NCI-H2171 (cell line): ENCODE measurements around the gene PTK6.

Source experiments
- DNase-seq: peaks from one replicate; lab custom pipeline; 2025; lab: John Stamatoyannopoulos, UW

Gene PTK6

DNA sequence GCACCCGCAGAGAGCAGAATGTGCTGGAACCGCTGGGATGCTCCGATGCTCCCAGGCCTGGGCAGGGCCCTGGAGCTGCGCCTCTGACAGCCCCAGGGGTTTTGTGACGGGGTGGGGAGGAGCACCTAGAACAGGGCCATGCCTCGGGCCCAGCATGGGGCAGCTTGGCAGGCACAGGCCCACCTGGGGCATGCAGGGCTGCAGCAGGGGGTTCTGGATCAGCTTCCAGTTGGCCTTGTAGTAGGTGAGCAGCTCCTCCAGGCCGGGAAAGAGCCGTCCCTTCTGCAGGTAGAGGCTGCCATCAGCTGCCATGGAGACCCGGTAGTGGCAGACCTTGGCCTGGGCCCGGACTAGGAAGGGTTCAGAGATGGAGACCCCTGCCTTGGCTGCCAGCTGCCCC is 6.0 kb upstream of the PTK6 start:
- DNase-seq: no peak

DNA sequence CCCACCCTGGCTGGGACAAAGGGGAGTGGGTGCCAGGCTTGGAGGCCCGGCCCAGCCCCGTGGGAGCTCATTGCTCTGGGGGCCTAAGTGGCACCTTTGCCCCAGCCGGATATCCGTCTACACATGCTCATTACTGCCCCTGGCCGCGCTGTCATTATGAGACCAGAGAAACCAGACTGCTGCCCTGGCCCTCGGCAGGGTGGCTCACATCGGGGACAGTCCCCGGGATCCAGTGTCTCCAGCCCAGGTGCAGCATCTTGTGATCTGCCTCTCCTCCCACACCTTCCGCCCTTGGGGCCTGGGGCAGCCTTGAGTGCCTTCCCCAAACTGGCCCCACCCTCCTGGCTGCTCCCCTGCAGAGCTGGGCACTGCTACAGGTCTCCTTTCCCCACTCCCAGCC is 5.5 kb upstream of the PTK6 start:
- DNase-seq: no peak

GRCh38 chr20:63542031-63542559 is 4.9 kb upstream of the PTK6 start:
- DNase-seq: no peak

DNA sequence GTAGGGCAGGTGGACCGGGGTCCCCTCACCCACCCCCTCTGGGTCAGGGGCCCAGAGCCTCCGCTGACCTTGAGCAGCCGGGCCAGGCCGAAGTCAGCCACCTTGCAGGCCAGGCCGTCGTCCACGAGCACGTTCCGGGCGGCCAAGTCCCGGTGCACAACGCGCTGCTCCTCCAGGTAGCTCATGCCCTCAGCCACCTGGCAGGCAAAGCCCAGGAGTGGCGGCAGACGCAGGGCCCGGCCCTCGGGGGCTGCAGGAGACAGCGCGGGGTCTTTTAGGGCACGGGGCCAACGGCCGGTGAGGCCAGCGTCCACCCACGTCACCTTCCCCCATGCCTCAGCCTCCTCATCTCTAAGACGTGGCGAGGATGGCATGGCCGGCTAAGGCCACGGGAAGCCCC is 4.2 kb upstream of the PTK6 start:
- no peak for DNase-seq

- DNase-seq: no peak
Observed at GRCh38 chr20:63540417-63541186, 3.4 kb upstream of the PTK6 start.

DNA sequence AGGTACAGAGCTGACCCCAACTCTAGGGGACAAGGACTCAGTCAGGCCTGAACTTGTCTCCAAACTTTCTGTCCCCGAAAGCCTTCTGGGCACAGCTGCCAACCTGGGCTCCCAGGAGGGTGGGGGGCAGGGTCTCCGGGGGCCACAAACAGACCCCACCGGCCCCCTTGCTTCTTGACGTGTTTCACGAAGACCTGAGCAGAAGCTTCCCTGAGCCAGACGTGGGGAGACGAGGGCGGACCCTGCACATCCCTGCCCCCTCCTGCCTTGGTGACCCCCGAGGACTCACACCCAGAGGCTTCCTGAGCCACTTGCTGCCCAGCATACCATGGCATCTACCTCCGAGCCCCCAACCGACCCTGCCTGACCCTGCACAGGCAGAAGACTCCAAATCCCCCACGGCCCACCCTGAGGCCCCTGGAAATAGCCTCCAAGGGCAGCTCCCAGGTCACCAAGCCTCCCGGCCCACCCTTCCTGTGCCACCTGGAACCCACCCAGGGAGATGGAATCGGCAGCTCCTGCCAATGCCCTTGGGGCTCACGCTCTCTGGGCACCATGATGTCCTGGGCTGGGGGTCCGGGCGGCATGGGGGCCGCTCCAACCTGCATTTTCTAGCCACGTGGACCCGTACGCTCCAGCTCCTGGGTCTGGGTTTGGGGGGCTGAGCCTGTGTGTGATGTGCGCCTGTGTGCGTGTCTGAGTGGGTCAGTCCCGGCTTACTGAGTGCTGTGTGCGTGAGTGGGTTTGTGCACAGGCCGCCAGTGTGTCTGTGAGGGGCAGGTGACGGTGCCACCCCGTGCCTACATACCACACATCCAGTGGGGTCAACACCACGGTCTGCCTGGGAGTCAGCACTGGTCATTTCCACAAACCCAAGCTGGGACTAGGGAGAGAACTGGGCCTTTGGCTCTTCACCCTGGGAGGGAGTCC is 2.5 kb upstream of the PTK6 start:
- DNase-seq: no peak

DNA sequence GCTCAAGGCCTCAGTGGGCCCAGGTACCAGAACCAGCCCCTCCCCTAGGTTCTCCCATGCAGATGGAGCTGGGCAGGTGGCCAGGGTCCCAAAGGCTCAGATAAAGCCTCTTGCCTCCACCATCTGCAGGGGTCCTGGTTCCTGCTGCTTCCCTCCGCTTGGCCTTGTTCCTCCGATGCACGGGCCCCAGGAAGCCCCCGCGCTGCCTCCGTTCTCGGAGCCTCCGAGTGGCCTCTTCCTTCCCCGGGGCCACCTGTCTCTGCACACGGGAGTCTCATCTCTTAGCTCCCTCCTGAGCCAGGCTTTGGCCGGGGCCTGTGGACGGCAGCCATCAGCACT is 1.9 kb upstream of the PTK6 start:
- no peak for DNase-seq

DNA sequence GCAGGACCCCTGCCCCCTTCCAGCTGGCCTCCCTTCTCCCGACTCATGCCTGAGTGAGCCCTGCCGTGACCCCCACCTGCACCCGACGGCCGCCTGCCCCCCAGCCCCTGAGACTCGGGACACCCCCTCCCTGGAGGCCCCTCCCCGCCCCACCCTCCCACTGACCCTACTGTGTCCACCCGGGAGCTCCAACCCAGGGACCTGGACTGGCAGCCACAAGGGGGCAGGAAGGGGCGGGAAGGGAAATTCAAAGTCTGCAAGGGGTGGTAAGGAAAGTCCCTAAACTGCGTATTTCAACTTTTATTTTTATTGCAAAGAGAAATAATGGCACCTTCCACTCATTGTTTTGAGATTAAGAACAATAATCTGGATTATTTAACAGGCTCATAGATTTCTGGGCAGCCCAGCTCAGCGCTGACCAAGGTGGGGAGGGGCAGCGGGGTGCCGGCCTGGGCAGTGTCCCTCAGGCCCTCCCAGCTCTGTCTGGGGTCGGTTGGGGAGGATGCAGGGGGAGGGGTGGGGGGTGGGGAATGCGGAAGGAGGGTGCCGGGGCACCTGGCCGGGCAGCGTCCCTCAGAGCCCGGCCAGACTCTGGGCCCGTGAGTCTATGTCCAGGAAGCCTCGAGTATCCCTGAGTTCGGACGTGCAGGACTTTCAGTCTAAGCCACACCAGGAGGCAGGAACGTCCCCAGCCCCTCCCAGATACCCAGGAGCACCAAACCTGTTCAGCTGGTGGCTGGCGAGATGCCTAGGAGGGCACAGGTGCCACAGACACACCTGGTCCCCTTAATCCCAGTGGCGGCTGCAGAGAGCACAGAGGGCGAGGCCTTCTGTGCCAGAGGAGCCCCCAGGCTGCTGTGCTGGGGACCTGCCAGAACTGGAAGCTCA is 1.3 kb upstream of the PTK6 start:
- peak; percentile 84 for DNase-seq

DNA sequence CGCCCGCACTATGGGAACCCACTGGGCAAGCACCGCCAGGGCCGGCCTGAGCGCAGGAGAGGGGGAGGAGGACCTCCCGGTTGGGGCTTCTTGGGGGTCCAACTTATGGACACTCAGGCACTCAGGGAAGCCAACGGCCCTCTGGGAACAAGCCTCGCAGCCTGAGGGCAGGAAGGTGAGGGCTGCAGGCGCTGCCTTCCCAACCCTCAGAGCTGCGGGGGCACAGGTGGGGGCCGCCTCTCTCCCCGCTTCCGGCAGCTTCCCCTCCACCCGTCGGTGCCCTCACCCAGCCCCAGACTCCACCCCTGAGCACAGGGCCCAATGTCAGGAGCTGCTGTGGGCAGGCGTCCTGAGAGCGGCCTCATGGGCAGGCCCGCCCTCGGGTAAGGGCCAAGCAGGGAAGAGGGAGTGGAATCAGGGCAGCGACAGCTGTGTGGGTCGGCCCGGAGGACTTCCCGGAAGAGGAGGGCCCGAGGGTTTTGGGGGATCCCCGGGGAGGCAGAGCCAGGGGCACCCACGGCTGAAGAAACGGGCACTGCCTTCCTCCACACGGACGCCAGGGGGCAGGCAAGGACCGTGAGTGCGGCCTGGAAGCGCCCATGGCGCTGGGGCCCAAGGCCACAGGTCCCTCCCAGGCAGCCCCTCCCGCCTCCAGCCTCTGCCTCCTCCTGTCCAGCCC is 488 bp upstream of the PTK6 start:
- peak; percentile 76 for DNase-seq

DNA sequence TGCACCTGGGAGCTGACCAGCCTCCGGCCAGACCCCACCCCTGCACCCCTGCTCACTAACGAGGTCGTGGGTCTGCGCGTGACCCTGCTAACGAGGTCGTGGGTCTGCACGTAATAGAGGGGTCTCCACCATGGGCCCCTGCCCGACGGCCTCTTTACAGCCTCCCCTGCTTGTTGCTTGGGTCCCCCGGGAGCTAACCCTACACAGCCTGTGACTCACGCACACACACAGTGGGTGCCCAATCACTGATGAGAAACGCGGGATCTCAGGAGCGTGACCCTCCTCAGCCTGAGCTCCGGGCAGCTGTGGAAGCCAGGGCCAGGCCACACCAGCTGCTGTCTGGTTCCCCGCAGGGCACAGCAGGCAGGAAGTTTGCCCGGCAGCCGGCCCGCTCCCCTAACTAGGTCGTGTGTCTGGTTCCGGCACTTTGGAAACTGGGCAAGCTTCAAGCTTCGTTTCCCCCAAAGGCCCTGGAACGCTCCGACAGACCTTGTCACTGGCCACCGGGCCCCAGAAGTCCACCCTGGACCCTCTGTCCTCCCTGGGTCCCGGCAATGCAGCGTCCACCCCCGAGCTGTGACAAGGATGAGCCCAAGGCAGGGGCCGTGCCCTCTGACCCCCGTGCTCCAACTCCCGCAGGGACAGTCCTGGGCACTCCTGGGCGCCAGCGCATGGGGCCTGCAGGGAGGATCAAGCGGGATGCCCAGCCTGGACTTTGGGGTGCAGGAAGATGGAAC is 767 bp downstream of the PTK6 start:
- no peak for DNase-seq

GRCh38 chr20:63534831-63535651 is 2.1 kb downstream of the PTK6 start:
- DNase-seq: no peak

- no peak for DNase-seq
Observed at GRCh38 chr20:63534427-63534830, 2.7 kb downstream of the PTK6 start.

DNA sequence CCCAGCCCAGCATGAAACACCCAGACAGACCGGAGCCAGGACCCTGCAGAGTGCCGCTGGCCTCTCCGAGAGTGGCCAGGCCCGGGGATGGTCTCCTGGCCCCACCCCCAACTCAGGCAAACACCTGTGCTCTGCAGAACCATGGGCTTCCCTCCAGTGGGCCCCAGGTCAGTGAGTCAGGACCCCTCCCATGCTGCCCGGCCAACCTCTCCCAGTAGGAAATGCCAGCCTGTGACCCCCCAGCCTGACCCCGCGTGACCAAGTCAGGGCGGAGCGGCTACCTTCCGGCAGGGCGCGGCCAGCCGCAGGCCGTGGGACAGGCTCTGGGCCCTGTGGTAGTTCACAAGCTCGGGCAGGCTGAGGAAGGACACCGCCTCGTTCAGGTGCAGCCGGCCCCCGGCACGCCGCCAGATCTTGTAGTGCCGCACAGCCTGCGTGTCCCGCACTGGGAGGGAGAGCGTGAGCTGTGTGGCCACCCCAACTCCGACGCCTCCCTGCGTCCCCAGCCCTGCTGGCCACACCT is 3.2 kb downstream of the PTK6 start:
- no peak for DNase-seq

DNA sequence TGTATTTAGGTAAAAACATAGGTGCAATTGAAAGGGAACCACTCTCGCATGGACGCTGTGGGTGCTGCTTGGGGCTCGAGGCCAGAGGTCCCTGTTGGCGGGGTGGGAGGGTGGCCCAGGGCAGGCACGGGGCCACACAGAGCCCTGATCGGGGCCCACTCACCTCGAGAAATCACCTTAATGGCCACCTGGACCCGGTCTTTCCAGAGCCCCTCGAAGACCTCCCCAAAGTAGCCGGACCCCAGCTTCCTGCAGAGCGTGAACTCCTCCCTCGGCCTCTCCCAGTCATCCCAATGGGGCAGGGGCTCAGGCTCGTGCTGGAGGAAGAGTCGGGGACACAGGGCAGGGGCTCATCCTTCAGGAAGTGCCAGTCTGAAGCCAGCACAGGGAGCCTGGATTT is 3.8 kb downstream of the PTK6 start:
- no peak for DNase-seq

GRCh38 chr20:63532449-63532971 is 4.7 kb downstream of the PTK6 start:
- no peak for DNase-seq

DNA sequence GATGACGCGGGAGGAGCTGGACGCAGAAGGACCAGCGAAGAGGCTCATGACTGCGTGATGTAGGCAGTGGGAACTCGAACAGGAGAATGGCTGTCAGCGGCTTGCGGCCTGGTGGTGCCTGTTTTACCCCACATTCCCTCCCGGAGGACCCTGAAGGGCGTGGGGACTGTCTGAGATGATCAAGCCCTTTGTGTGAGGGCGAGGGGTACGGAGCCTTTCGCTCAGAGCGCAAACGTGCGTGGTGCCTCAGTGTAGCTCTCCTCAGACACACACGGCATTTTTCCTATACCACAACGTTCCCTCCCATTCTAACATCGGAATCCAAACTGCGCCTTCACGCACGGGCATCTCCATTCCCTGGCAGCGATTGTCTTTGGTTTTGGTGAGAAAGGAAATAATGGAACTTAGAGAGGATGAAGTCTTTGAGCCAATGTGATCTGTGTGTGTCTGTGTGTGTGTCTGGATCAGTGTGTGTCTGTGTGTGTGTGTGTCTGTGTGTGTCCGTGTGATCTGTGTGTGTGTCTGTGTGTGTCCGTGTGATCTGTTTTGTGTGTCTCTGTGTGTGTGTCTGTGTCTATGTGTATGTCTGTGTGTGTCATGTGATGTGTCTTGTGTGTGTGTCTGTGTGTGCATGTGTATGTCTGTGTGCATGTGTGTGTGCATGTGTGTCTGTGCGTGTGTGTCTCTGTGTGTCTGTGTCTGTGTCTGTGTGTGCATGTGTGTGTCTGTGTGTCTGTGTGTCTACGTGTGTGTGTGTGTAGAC is 5.3 kb downstream of the PTK6 start:
- no peak for DNase-seq

DNA sequence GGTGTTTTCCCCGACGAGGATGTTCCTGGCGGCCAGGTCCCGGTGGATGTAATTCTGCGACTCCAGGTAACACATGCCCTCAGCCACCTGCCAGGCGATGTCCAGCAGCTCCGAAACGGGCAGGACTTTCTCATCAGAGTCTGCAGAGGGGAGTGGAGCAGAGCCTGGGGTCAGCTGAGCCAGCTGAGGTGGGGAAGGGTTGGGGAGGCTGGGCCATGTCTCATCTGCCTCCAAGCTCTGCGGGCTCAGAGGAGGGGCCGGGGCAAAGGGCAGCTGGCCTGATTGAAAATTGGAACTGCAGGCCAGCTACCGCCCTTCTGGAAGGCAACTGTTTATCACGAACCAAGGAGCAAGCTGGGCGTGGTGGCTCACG is 6.4 kb downstream of the PTK6 start:
- DNase-seq: no peak

DNA sequence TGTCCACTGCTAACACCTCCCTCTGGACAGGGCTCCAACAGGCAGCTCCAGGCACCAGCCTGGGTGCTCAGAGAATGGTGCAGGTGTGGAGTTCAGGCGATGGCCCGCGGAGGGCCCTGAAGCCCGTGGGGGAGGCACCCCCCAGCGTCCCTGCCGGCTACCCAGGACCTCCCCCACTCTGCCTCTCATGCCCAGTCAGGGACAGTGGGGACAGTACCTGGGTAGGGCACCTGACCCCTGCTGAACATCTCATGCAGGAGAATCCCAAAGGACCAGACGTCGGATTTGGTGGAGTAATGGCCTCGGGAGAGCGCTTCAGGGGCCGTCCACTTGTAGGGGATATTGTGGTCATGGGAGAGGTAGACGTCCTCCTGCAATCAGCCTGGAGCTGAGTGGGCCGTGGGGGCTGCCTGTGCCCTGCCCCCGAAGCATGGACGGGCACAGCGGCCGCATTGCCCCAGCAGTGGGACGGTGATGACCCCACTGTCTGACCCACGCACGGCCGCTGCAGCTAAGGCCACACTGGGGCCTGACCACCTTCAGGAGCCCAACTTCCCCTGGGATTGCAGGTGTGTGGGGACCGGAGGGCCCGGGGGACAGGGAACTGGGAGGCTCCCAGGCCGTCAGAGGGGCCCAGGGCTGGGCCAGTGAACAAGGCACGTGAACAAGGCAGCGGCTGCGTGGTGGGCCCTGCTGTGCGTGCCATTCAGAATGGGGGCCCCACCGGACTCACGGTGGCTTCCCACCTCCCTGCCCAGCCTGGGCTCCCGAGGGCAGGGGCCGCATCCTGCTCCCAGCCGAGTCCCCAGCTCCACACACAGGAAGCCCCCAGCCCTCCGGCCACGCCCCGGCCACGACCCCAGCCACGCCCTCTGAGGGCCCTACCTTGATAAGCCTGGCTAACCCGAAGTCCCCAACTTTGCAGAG is 7.1 kb downstream of the PTK6 start:
- DNase-seq: no peak
